ENCODE results near the gene PLXNA2. TPM values are rescaled to one million over a fixed set of nuclear protein-coding genes. Genes with fewer than 3 reads are reported as not detected.

The PLXNA2 gene
- total and polyA plus RNA-seq, 2 of the 4 experiments (the other 2 are of a cell fraction): 0.72 to 1.1 TPM

GRCh38 chr1:208041505-208041904 lies 202.7 kb downstream of the PLXNA2 start:
- Histone ChIP-seq H4K91ac (ENCODE audit: insufficient read depth, low read depth, low read length) (no peak overlapping the region), H3K9ac (ENCODE audit: low read depth, low read length) (no peak overlapping the region), H3K4ac (ENCODE audit: low read depth, low read length) (no peak overlapping the region), H3K4me1 (ENCODE audit: control insufficient read depth, insufficient read depth, low read length) (no peaks in the 10 kb centered on the region), H3K18ac (ENCODE audit: low read depth, low read length) (no peak overlapping the region), H4K20me1 (ENCODE audit: insufficient read depth, low read length) (no peaks in the 10 kb centered on the region), H3K27me3 (ENCODE audit: control insufficient read depth, insufficient read depth, low read length) (no peaks in the 10 kb centered on the region), H2BK15ac (ENCODE audit: low read depth, low read length) (no peak overlapping the region), H3K9me3 (ENCODE audit: control insufficient read depth, insufficient read depth, low read length) (no peaks in the 10 kb centered on the region), H2AK9ac (replicated peaks; ENCODE audit: low read depth, low read length, poor library complexity) (no peak overlapping the region), H3K9me1 (ENCODE audit: insufficient read depth, low read length) (peaks cover under 1% of the 10 kb centered on the region; the same call in 1 of the 2 replicates), H2BK120ac (ENCODE audit: low read depth, low read length) (no peak overlapping the region), H3K4me3 (ENCODE audit: insufficient read depth, low read depth, low read length) (no peak overlapping the region), H2BK20ac (ENCODE audit: low read depth, low read length) (no peak overlapping the region), H3K23ac (ENCODE audit: low read depth, low read length) (no peak overlapping the region), H3K79me1 (ENCODE audit: low read depth in 1 of 2, low read length in 2 of 2) (no peaks in the 10 kb centered on the region), H2BK5ac (ENCODE audit: low read depth, low read length, poor library complexity, severe bottlenecking) (no peak overlapping the region), H4K8ac (ENCODE audit: low read depth in 2 of 2, low read length in 2 of 2) (no peak overlapping the region), H3K14ac (replicated peaks; ENCODE audit: low read depth, low read length) (no peak overlapping the region), H3K27ac (ENCODE audit: insufficient read depth, low read length) (no peak overlapping the region), H3K56ac (ENCODE audit: extremely low read depth, insufficient read depth, low read length) (no peak overlapping the region), H4K5ac (ENCODE audit: low read depth, low read length) (no peak overlapping the region), H2AK5ac (ENCODE audit: low read depth, low read length) (no peak overlapping the region), H3K4me2 (ENCODE audit: low read depth, low read length) (no peak overlapping the region), H2AFZ (replicated peaks; ENCODE audit: low read length, poor library complexity) (no peak overlapping the region), H3K36me3 (ENCODE audit: control insufficient read depth, insufficient read depth, low read length) (no peaks in the 10 kb centered on the region)
- in situ Hi-C loops (cut with MboI; ENCODE audit: low sequenced_read_pairs): no loop called here
- no peak for ATAC-seq (ENCODE audit: low read depth)
- no TSS peak for BruUV-seq (replicated peaks)
- dilution Hi-C loops (cut with HindIII; ENCODE audit: low sequenced_read_pairs, unreplicated experiment): no loop called here
- ChIA-PET POLR2A (ENCODE audit: unreplicated experiment) (no interaction called here), CTCF (no interaction called here)
- 78% methylated on average over 1 of the region's 9 CpGs; no CpG with 5 or more reads in 1 of the 2 experiments for WGBS, 2 experiments (ENCODE audit: extremely low coverage in 2 of 2, insufficient read length in 1 of 2)
- no peak for DNase-seq
- no peak for TF ChIP-seq POLR2A (IDR thresholded peaks at IDR 0.05; ENCODE audit: low read depth, low read length)
- TF ChIP-seq SMC3 (IDR thresholded peaks at IDR 0.05; ENCODE audit: low read depth, low read length): no peak
- TF ChIP-seq RAD21 (IDR thresholded peaks at IDR 0.05; ENCODE audit: low read length): no peak
- no peak for TF ChIP-seq FOS (IDR thresholded peaks at IDR 0.05; ENCODE audit: low read depth, low read length)
- no peak for TF ChIP-seq RFX5 (IDR thresholded peaks at IDR 0.05; ENCODE audit: low read depth, low read length)
- no peak for TF ChIP-seq USF2 (IDR thresholded peaks at IDR 0.05; ENCODE audit: low read depth, low read length)
- no peak for TF ChIP-seq CHD1 (IDR thresholded peaks at IDR 0.05; ENCODE audit: low read depth, low read length)
- no peak for TF ChIP-seq RCOR1 (IDR thresholded peaks at IDR 0.05; ENCODE audit: insufficient replicate concordance, low read length)
- no peak for TF ChIP-seq MAFK (IDR thresholded peaks at IDR 0.05; ENCODE audit: low read depth, low read length)
- intact Hi-C loops (cut with micrococcal nuclease): no loop called here
